ENCODE results near the gene SLC22A5.

GRCh38 chr5:132439521-132440089 lies 70.1 kb downstream of the SLC22A5 start:
- TF ChIP-seq POLR2A (IDR thresholded peaks at IDR 0.05; ENCODE audit: low read depth, low read length) (no peak), CTCF (IDR thresholded peaks at IDR 0.05; ENCODE audit: extremely low read depth in 1 of 2, insufficient read depth in 1 of 2, low read depth in 1 of 2, low read length in 2 of 2) (no peak), FOS (IDR thresholded peaks at IDR 0.05; ENCODE audit: borderline replicate concordance, insufficient read depth, low read length) (no peak), JUN (IDR thresholded peaks at IDR 0.05; ENCODE audit: borderline replicate concordance, insufficient read depth, insufficient read length, low read depth) (no peak), EZH2 (IDR thresholded peaks at IDR 0.05; ENCODE audit: borderline replicate concordance, low read depth, low read length, severe bottlenecking) (no peak), POLR2AphosphoS5 (IDR thresholded peaks at IDR 0.05; ENCODE audit: insufficient read depth, low read depth, low read length) (no peak), GATA2 (IDR thresholded peaks at IDR 0.05; ENCODE audit: insufficient read depth, insufficient read length, low read depth, low read length) (no peak), MYC (IDR thresholded peaks at IDR 0.05; ENCODE audit: low read depth, low read length) (no peak)
- TF ChIP-seq, protein P1, sequence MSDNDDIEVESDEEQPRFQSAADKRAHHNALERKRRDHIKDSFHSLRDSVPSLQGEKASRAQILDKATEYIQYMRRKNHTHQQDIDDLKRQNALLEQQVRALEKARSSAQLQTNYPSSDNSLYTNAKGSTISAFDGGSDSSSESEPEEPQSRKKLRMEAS (IDR thresholded peaks at IDR 0.05; ENCODE audit: insufficient read depth, insufficient read length): no peak
